GM21528 (cell line): ENCODE results near the gene ARHGAP20.

ENCODE experiments used
- ATAC-seq: cut with Tn5 transposase; IDR thresholded peaks from one replicate; pipeline ENCODE4 v1.9.1; 2021; ENCODE audit warnings: mild to moderate bottlenecking, moderate library complexity; ENCODE audit not compliant: unreplicated experiment, low FRiP score

The ARHGAP20 gene

GRCh38 chr11:110711776-110712658 is at the start of gene ARHGAP20:
TSS of gene ARHGAP20 (minus strand) at chr11:110712437. CDS start at chr11:110712231, 206 bp downstream.
- ATAC-seq = peak; percentile 81

- no peak for ATAC-seq
Observed at GRCh38 chr11:110761991-110762390, 49.8 kb upstream of the ARHGAP20 start.

- no peak for ATAC-seq
Observed at GRCh38 chr11:110761131-110761530, 48.9 kb upstream of the ARHGAP20 start.

- ATAC-seq = no peak
Observed at GRCh38 chr11:110759972-110760381, 47.7 kb upstream of the ARHGAP20 start.

- no peak for ATAC-seq
Observed at GRCh38 chr11:110757962-110758755, 45.9 kb upstream of the ARHGAP20 start.

GRCh38 chr11:110757066-110757465 is 44.8 kb upstream of the ARHGAP20 start:
- ATAC-seq = no peak

GRCh38 chr11:110755941-110756340 is 43.7 kb upstream of the ARHGAP20 start:
- no peak for ATAC-seq

- ATAC-seq = no peak
Observed at GRCh38 chr11:110752890-110753289, 40.7 kb upstream of the ARHGAP20 start.

- ATAC-seq = no peak
Observed at GRCh38 chr11:110750100-110750499, 37.9 kb upstream of the ARHGAP20 start.

- no peak for ATAC-seq
Observed at GRCh38 chr11:110747531-110747930, 35.3 kb upstream of the ARHGAP20 start.

- ATAC-seq = no peak
Observed at GRCh38 chr11:110738641-110739040, 26.4 kb upstream of the ARHGAP20 start.

GRCh38 chr11:110737593-110737992 is 25.4 kb upstream of the ARHGAP20 start:
- no peak for ATAC-seq

- ATAC-seq = no peak
Observed at GRCh38 chr11:110736171-110736553, 23.9 kb upstream of the ARHGAP20 start.

- ATAC-seq = no peak
Observed at GRCh38 chr11:110735455-110736170, 23.4 kb upstream of the ARHGAP20 start.

GRCh38 chr11:110734790-110735189 is 22.6 kb upstream of the ARHGAP20 start:
- ATAC-seq = no peak

- ATAC-seq = no peak
Observed at GRCh38 chr11:110730773-110731172, 18.5 kb upstream of the ARHGAP20 start.

- no peak for ATAC-seq
Observed at GRCh38 chr11:110728883-110729282, 16.6 kb upstream of the ARHGAP20 start.

- ATAC-seq = no peak
Observed at GRCh38 chr11:110728476-110728875, 16.2 kb upstream of the ARHGAP20 start.

GRCh38 chr11:110724358-110724757 is 12.1 kb upstream of the ARHGAP20 start:
- no peak for ATAC-seq

- no peak for ATAC-seq
Observed at GRCh38 chr11:110720431-110721275, 8.4 kb upstream of the ARHGAP20 start.
